NCI-H226 (cell line): ENCODE measurements around the gene PHLDA2.

ENCODE experiments used
- DNase-seq: peaks from one replicate; pipeline ENCODE4 v3.0.0-alpha.2; 2015

Gene PHLDA2

GRCh38 chr11:2892215-2892966, 36.8 kb downstream of the PHLDA2 start:
- peak; percentile 38 for DNase-seq

- peak; percentile 45 for DNase-seq
Observed at GRCh38 chr11:2891326-2892214, 37.6 kb downstream of the PHLDA2 start.

- peak; percentile 74 for DNase-seq
Observed at GRCh38 chr11:2890466-2891294, 38.5 kb downstream of the PHLDA2 start.

- DNase-seq = no peak
Observed at GRCh38 chr11:2889362-2890273, 39.6 kb downstream of the PHLDA2 start.

GRCh38 chr11:2888266-2888968, 40.8 kb downstream of the PHLDA2 start:
- DNase-seq = peak; percentile 75

GRCh38 chr11:2887515-2888195, 41.6 kb downstream of the PHLDA2 start:
- DNase-seq = no peak

- DNase-seq = no peak
Observed at GRCh38 chr11:2886936-2887335, 42.3 kb downstream of the PHLDA2 start.

GRCh38 chr11:2886191-2886894, 42.9 kb downstream of the PHLDA2 start:
- no peak for DNase-seq

GRCh38 chr11:2885678-2886081, 43.5 kb downstream of the PHLDA2 start, which contains the start of gene CDKN1C:
TSS of gene CDKN1C (minus strand) at chr11:2885775. CDS start at chr11:2885456, 319 bp downstream.
- peak; percentile 68 for DNase-seq

GRCh38 chr11:2885017-2885677, 44.1 kb downstream of the PHLDA2 start:
- DNase-seq = peak; percentile 37

GRCh38 chr11:2883979-2884815, 45.0 kb downstream of the PHLDA2 start:
- no peak for DNase-seq

GRCh38 chr11:2883640-2883978, 45.6 kb downstream of the PHLDA2 start:
- no peak for DNase-seq

- DNase-seq = no peak
Observed at GRCh38 chr11:2882396-2883110, 46.7 kb downstream of the PHLDA2 start.

- no peak for DNase-seq
Observed at GRCh38 chr11:2881981-2882375, 47.2 kb downstream of the PHLDA2 start.

- DNase-seq = no peak
Observed at GRCh38 chr11:2881076-2881980, 47.9 kb downstream of the PHLDA2 start.

- DNase-seq = no peak
Observed at GRCh38 chr11:2880646-2881045, 48.6 kb downstream of the PHLDA2 start.

GRCh38 chr11:2878782-2879181, 50.4 kb downstream of the PHLDA2 start:
- DNase-seq = no peak
